Panc1 (cell line): Measurements from ENCODE around the gene CEP131. TPM values are rescaled to one million over a fixed set of nuclear protein-coding genes. Genes with fewer than 3 reads are reported as not detected.

Experiments used
- ATAC-seq: fragments of 200-7000 bp; cut with Tn5 transposase; 2 replicates; pipeline ENCODE4 v1.9.1; 2020; ENCODE audit warnings: mild to moderate bottlenecking, moderate library complexity
- BruUV-seq: library from RNA; stranded (reverse); fragments of 400-500 nt; replicated peaks from 2 replicates; lab custom pipeline; 2021; lab: Mats Ljungman, UMichigan
- CTCF ChIA-PET: fragments of 300-600 bp; sonication (Branson Sonifier 250); formaldehyde crosslinking; loops from one replicate; lab custom pipeline; 2022; ENCODE audit warnings: antibody characterized with exemption; lab: Charles Lee
- POLR2A ChIA-PET: fragments of 300-600 bp; sonication (Branson Sonifier 250); formaldehyde crosslinking; loops from one replicate; lab custom pipeline; 2022; ENCODE audit warnings: antibody characterized with exemption; lab: Charles Lee
- DNase-seq: peaks from one replicate; pipeline ENCODE4 v3.0.0-alpha.2; 2010; ENCODE audit warnings: low read depth, low spot score
- H3K27ac ChIP-seq: 2 replicates; pipeline ENCODE4 v1.5.1; 2011; ENCODE audit warnings: mild to moderate bottlenecking, low read length, inconsistent platforms
- H3K27me3 ChIP-seq: fragments of 200-500 bp; sonication (Bioruptor generic); 2 replicates; pipeline ENCODE4 v1.6.0; 2014; ENCODE audit warnings: low read length, inconsistent platforms; ENCODE audit not compliant: control insufficient read depth, insufficient read depth
- H3K36me3 ChIP-seq: fragments of 200-500 bp; sonication (Bioruptor generic); 2 replicates; pipeline ENCODE4 v1.5.1; 2014; ENCODE audit warnings: inconsistent platforms, mild to moderate bottlenecking, low read length, moderate library complexity; ENCODE audit not compliant: control insufficient read depth, insufficient read depth
- H3K4me1 ChIP-seq: 2 replicates; pipeline ENCODE4 v1.5.1; 2011; ENCODE audit warnings: inconsistent platforms, mild to moderate bottlenecking, low read length, moderate library complexity; ENCODE audit not compliant: control insufficient read depth, insufficient read depth
- H3K4me3 ChIP-seq, 2 experiments: 2 replicates each; pipeline ENCODE4 v1.5.1; 2011 to 2012; ENCODE audit warnings: low read depth in 2 of 2, low read length in 2 of 2, mild to moderate bottlenecking in 2 of 2, inconsistent platforms in 1 of 2, moderate library complexity in 1 of 2
- H3K9me3 ChIP-seq: fragments of 200-500 bp; sonication (Bioruptor generic); 2 replicates; pipeline ENCODE4 v1.5.1; 2014; ENCODE audit warnings: low read depth, mild to moderate bottlenecking, inconsistent platforms, low read length, moderate library complexity; ENCODE audit not compliant: control insufficient read depth, insufficient read depth
- CTCF ChIP-seq: fragments of 450-650 bp; IDR thresholded peaks from 2 replicates; pipeline ENCODE4 v1.5.1; 2017; ENCODE audit warnings: mild to moderate bottlenecking
- POLR2AphosphoS5 ChIP-seq: IDR thresholded peaks from 2 replicates; pipeline ENCODE4 v1.6.1; 2012; ENCODE audit warnings: mild to moderate bottlenecking, low read depth, low read length, moderate library complexity
- SIN3A ChIP-seq: IDR thresholded peaks from 2 replicates; pipeline ENCODE4 v1.6.1; 2012; ENCODE audit warnings: low read depth, mild to moderate bottlenecking, low read length, moderate library complexity, borderline replicate concordance; ENCODE audit not compliant: insufficient read depth
- TCF7L2 ChIP-seq: IDR thresholded peaks from 2 replicates; pipeline ENCODE4 v1.6.1; 2011; ENCODE audit warnings: mild to moderate bottlenecking, low read depth, low read length, inconsistent platforms
- in situ Hi-C: cut with HindIII; loops from 2 replicates; pipeline ENCODE4 v1.10.0; 2016; ENCODE audit warnings: low sequenced_read_pairs, low pct_unique_long_range_greater_than_20kb
- intact Hi-C: fragments of 100-400 bp; cut with micrococcal nuclease; formaldehyde crosslinking; loops from one replicate; pipeline ENCODE4 v1.10.0; 2022; ENCODE audit not compliant: unreplicated experiment
- total RNA-seq: library from RNA; stranded (reverse); gene quantifications from one replicate; pipeline ENCODE4 v1.2.1, GENCODE V29; 2021; ENCODE audit not compliant: unreplicated experiment
- TF ChIP-seq, protein P1 (sequence below), 2 experiments: IDR thresholded peaks; 2 replicates each; pipeline ENCODE4 v1.6.1; 2011 to 2012; ENCODE audit warnings: low read depth in 2 of 2, control low read depth in 1 of 2, low read length in 1 of 2, mild to moderate bottlenecking in 1 of 2, moderate library complexity in 1 of 2; ENCODE audit not compliant: insufficient read depth in 1 of 2

The CEP131 gene
- total RNA-seq, 1 experiment from 2014 or later = 26.0 TPM

- Histone ChIP-seq H3K4me3 (no peak overlapping the region), H3K27ac (no peak overlapping the region), H3K4me1 (peaks cover 7% of the 10 kb centered on the region; the same call in 1 of the 2 replicates), H3K9me3 (no peaks in the 10 kb centered on the region), H3K27me3 (no peaks in the 10 kb centered on the region), H3K36me3 (no peaks in the 10 kb centered on the region)
- ATAC-seq (no peak), DNase-seq (no peak)
- BruUV-seq = no TSS peak
- ChIA-PET POLR2A (no interaction called here), CTCF (no interaction called here)
- intact Hi-C loops = no loop called here
- in situ Hi-C loops = no loop called here
- no peak for TF ChIP-seq POLR2AphosphoS5
- no peak for TF ChIP-seq SIN3A
- no peak for TF ChIP-seq CTCF
- TF ChIP-seq TCF7L2 = no peak
- TF ChIP-seq, protein P1, sequence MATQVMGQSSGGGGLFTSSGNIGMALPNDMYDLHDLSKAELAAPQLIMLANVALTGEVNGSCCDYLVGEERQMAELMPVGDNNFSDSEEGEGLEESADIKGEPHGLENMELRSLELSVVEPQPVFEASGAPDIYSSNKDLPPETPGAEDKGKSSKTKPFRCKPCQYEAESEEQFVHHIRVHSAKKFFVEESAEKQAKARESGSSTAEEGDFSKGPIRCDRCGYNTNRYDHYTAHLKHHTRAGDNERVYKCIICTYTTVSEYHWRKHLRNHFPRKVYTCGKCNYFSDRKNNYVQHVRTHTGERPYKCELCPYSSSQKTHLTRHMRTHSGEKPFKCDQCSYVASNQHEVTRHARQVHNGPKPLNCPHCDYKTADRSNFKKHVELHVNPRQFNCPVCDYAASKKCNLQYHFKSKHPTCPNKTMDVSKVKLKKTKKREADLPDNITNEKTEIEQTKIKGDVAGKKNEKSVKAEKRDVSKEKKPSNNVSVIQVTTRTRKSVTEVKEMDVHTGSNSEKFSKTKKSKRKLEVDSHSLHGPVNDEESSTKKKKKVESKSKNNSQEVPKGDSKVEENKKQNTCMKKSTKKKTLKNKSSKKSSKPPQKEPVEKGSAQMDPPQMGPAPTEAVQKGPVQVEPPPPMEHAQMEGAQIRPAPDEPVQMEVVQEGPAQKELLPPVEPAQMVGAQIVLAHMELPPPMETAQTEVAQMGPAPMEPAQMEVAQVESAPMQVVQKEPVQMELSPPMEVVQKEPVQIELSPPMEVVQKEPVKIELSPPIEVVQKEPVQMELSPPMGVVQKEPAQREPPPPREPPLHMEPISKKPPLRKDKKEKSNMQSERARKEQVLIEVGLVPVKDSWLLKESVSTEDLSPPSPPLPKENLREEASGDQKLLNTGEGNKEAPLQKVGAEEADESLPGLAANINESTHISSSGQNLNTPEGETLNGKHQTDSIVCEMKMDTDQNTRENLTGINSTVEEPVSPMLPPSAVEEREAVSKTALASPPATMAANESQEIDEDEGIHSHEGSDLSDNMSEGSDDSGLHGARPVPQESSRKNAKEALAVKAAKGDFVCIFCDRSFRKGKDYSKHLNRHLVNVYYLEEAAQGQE (IDR thresholded peaks at IDR 0.05; ENCODE audit: insufficient read depth in 1 of 2, low read depth in 2 of 2, low read length in 1 of 2) = no peak
Measured at GRCh38 chr17:81231766-81232581, 9.2 kb upstream of the CEP131 start.

DNA sequence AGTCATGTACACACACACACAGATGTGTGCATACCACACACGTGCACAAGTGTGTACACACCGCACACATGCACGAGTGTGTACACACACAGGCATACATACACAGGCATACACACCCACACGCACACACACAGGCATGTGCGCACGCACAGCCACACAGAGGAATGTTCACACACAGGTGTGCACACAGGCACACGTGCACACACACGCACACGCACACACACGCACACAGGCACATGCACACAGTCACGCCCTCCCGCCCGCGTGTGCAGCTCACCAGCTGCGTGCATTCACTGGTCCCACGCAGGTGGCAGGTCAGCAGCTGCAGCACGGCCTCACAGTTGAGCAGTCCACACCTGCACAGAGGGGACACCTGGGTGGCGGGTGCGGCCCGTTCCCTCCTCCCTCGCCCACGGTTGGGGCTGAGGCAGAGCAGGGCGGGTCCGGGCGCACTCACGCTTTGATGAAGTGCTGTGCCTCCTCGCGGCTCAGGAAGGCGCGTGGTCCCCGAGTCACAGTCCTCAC lies 8.4 kb upstream of the CEP131 start:
- in situ Hi-C loops (no loop called here), intact Hi-C loops (no loop called here)
- TF ChIP-seq SIN3A (no peak), CTCF (no peak), TCF7L2 (no peak), POLR2AphosphoS5 (no peak)
- TF ChIP-seq, protein P1 (IDR thresholded peaks at IDR 0.05; ENCODE audit: insufficient read depth in 1 of 2, low read depth in 2 of 2, low read length in 1 of 2) = no peak
- no peaks in the 10 kb centered on the region for H3K36me3 ChIP-seq
- H3K9me3 ChIP-seq = no peaks in the 10 kb centered on the region
- ATAC-seq (no peak), DNase-seq (no peak)
- POLR2A ChIA-PET = no interaction called here
- no peak overlapping the region for H3K27ac ChIP-seq
- no peak overlapping the region for H3K4me3 ChIP-seq
- no peaks in the 10 kb centered on the region for H3K27me3 ChIP-seq
- CTCF ChIA-PET = no interaction called here
- BruUV-seq = no TSS peak
- H3K4me1 ChIP-seq = peaks cover 7% of the 10 kb centered on the region; the same call in 1 of the 2 replicates
